ENCODE measurements around the gene PTH2.

PTH2 gene

GRCh38 chr19:49415102-49415809 is 8.0 kb downstream of the PTH2 start:
- no peak for DNase-seq (ENCODE audit: extremely low read depth in 1 of 2, low read depth in 1 of 2)

GRCh38 chr19:49414256-49414655 is 9.0 kb downstream of the PTH2 start:
- no peak for DNase-seq (ENCODE audit: extremely low read depth in 1 of 2, low read depth in 1 of 2)

GRCh38 chr19:49413348-49413747 is 9.9 kb downstream of the PTH2 start:
- DNase-seq (ENCODE audit: extremely low read depth in 1 of 2, low read depth in 1 of 2), result no peak

GRCh38 chr19:49411681-49412326 is 11.4 kb downstream of the PTH2 start:
- no peak for DNase-seq (ENCODE audit: extremely low read depth in 1 of 2, low read depth in 1 of 2)

- DNase-seq (ENCODE audit: extremely low read depth in 1 of 2, low read depth in 1 of 2), result no peak
Measured at GRCh38 chr19:49409441-49410029, 13.7 kb downstream of the PTH2 start.

GRCh38 chr19:49408816-49409440 is 14.3 kb downstream of the PTH2 start:
- no peak for DNase-seq (ENCODE audit: extremely low read depth in 1 of 2, low read depth in 1 of 2)

- no peak for DNase-seq (ENCODE audit: extremely low read depth in 1 of 2, low read depth in 1 of 2)
Measured at GRCh38 chr19:49407482-49408015, 15.7 kb downstream of the PTH2 start.

- no peak for DNase-seq (ENCODE audit: extremely low read depth in 1 of 2, low read depth in 1 of 2)
Measured at GRCh38 chr19:49407079-49407478, 16.2 kb downstream of the PTH2 start.

GRCh38 chr19:49403404-49404187 is 19.6 kb downstream of the PTH2 start:
- no peak for DNase-seq (ENCODE audit: extremely low read depth in 1 of 2, low read depth in 1 of 2)

- DNase-seq (ENCODE audit: extremely low read depth in 1 of 2, low read depth in 1 of 2), result no peak
Measured at GRCh38 chr19:49400029-49400428, 23.2 kb downstream of the PTH2 start.

- no peak for DNase-seq (ENCODE audit: extremely low read depth in 1 of 2, low read depth in 1 of 2)
Measured at GRCh38 chr19:49398931-49399330, 24.3 kb downstream of the PTH2 start.

GRCh38 chr19:49398001-49398615 is 25.1 kb downstream of the PTH2 start:
- no peak for DNase-seq (ENCODE audit: extremely low read depth in 1 of 2, low read depth in 1 of 2)

- no peak for DNase-seq (ENCODE audit: extremely low read depth in 1 of 2, low read depth in 1 of 2)
Measured at GRCh38 chr19:49396738-49397505, 26.3 kb downstream of the PTH2 start.

GRCh38 chr19:49395581-49396407 is 27.4 kb downstream of the PTH2 start:
- no peak for DNase-seq (ENCODE audit: extremely low read depth in 1 of 2, low read depth in 1 of 2)

- no peak for DNase-seq (ENCODE audit: extremely low read depth in 1 of 2, low read depth in 1 of 2)
Measured at GRCh38 chr19:49393881-49394280, 29.4 kb downstream of the PTH2 start.

GRCh38 chr19:49391581-49392399 is 31.5 kb downstream of the PTH2 start:
- peak; percentile 55 to 61 for DNase-seq (ENCODE audit: extremely low read depth in 1 of 2, low read depth in 1 of 2)

GRCh38 chr19:49390929-49391359 is 32.3 kb downstream of the PTH2 start:
- DNase-seq (ENCODE audit: extremely low read depth in 1 of 2, low read depth in 1 of 2), result no peak

Measured in activated CD8-positive, alpha-beta memory T cell treated with anti-CD3 and anti-CD28 coated beads for 1 hour (primary cell).